ENCODE data around the gene KCNQ4. TPM values are rescaled to one million over a fixed set of nuclear protein-coding genes. Genes with fewer than 3 reads are reported as not detected.

The KCNQ4 gene
- total RNA-seq, 1 experiment from 2014 or later: not detected

GRCh38 chr1:40868051-40868723 lies 84.6 kb downstream of the KCNQ4 start:
- in situ Hi-C loops (cut with HindIII; ENCODE audit: low pct_unique_long_range_greater_than_20kb, low sequenced_read_pairs): no loop called here

GRCh38 chr1:40870135-40870728 lies 86.6 kb downstream of the KCNQ4 start:
- no peak for DNase-seq (ENCODE audit: low read depth)
- in situ Hi-C loops (cut with HindIII; ENCODE audit: low pct_unique_long_range_greater_than_20kb, low sequenced_read_pairs): no loop called here

More at GRCh38 chr1:40868051-40868723, 84.6 kb downstream of the KCNQ4 start:
- DNase-seq (ENCODE audit: low read depth): peak; percentile 45

- in situ Hi-C loops (cut with HindIII; ENCODE audit: low pct_unique_long_range_greater_than_20kb, low sequenced_read_pairs): no loop called here
- DNase-seq (ENCODE audit: low read depth): no peak
These were observed 88.7 kb downstream of the KCNQ4 start for GRCh38 chr1:40872276-40872675.

GRCh38 chr1:40873863-40874472 lies 90.4 kb downstream of the KCNQ4 start:
- in situ Hi-C loops (cut with HindIII; ENCODE audit: low pct_unique_long_range_greater_than_20kb, low sequenced_read_pairs): no loop called here
- DNase-seq (ENCODE audit: low read depth): no peak

- in situ Hi-C loops (cut with HindIII; ENCODE audit: low pct_unique_long_range_greater_than_20kb, low sequenced_read_pairs): no loop called here
- DNase-seq (ENCODE audit: low read depth): no peak
These were observed 92.8 kb downstream of the KCNQ4 start for GRCh38 chr1:40876436-40876761.

- no peak for DNase-seq (ENCODE audit: low read depth)
- in situ Hi-C loops (cut with HindIII; ENCODE audit: low pct_unique_long_range_greater_than_20kb, low sequenced_read_pairs): no loop called here
These were observed 93.3 kb downstream of the KCNQ4 start for GRCh38 chr1:40876891-40877290.

GRCh38 chr1:40877698-40878097 lies 94.1 kb downstream of the KCNQ4 start:
- in situ Hi-C loops (cut with HindIII; ENCODE audit: low pct_unique_long_range_greater_than_20kb, low sequenced_read_pairs): no loop called here
- DNase-seq (ENCODE audit: low read depth): peak; percentile 84

- in situ Hi-C loops (cut with HindIII; ENCODE audit: low pct_unique_long_range_greater_than_20kb, low sequenced_read_pairs): no loop called here
- DNase-seq (ENCODE audit: low read depth): no peak
These were observed 95.3 kb downstream of the KCNQ4 start for GRCh38 chr1:40878906-40879305.

- in situ Hi-C loops (cut with HindIII; ENCODE audit: low pct_unique_long_range_greater_than_20kb, low sequenced_read_pairs): no loop called here
- no peak for DNase-seq (ENCODE audit: low read depth)
These were observed 96.0 kb downstream of the KCNQ4 start for GRCh38 chr1:40879482-40880175.

- in situ Hi-C loops (cut with HindIII; ENCODE audit: low pct_unique_long_range_greater_than_20kb, low sequenced_read_pairs): no loop called here
- DNase-seq (ENCODE audit: low read depth): no peak
These were observed 97.4 kb downstream of the KCNQ4 start for GRCh38 chr1:40880813-40881549.

- in situ Hi-C loops (cut with HindIII; ENCODE audit: low pct_unique_long_range_greater_than_20kb, low sequenced_read_pairs): no loop called here
- no peak for DNase-seq (ENCODE audit: low read depth)
These were observed 100.6 kb downstream of the KCNQ4 start for GRCh38 chr1:40884055-40884795.

- no peak for DNase-seq (ENCODE audit: low read depth)
- in situ Hi-C loops (cut with HindIII; ENCODE audit: low pct_unique_long_range_greater_than_20kb, low sequenced_read_pairs): no loop called here
These were observed 102.9 kb downstream of the KCNQ4 start for GRCh38 chr1:40886318-40887011.

- in situ Hi-C loops (cut with HindIII; ENCODE audit: low pct_unique_long_range_greater_than_20kb, low sequenced_read_pairs): no loop called here
- no peak for DNase-seq (ENCODE audit: low read depth)
These were observed 103.4 kb downstream of the KCNQ4 start for GRCh38 chr1:40887012-40887378.

- DNase-seq (ENCODE audit: low read depth): no peak
- in situ Hi-C loops (cut with HindIII; ENCODE audit: low pct_unique_long_range_greater_than_20kb, low sequenced_read_pairs): no loop called here
These were observed 104.1 kb downstream of the KCNQ4 start for GRCh38 chr1:40887652-40888051.

Measured in Caki2 (cell line).